Measurements from ENCODE around the gene HSPA6. TPM values are rescaled to one million over a fixed set of nuclear protein-coding genes. Genes with fewer than 3 reads are reported as not detected.
"Not testable (repeated sequence)": the region's sequence is repeated elsewhere in the genome, so short reads cannot be mapped to it uniquely, and the experiment has no call there.

The HSPA6 gene
- polyA plus RNA-seq (ENCODE audit: insufficient read length in 3 of 3) = under 1 TPM; 0.27 to 0.70 (median 0.57) TPM
- long read RNA-seq, donor 1 = 0 reads
- long read RNA-seq, donor 2, partial matches to known transcripts = 0 of 1 reads
- long read RNA-seq, donor 2, other reads (novel, unspliced or antisense) = 0 of 1 reads
- long read RNA-seq, donor 3 = 0 reads
- long read RNA-seq, donor 4, partial matches to known transcripts = 0 of 1 reads
- long read RNA-seq, donor 4, other reads (novel, unspliced or antisense) = 0 of 1 reads
- long read RNA-seq, donor 5, partial matches to known transcripts = 0 of 1 reads
- long read RNA-seq, donor 5, other reads (novel, unspliced or antisense) = 0 of 1 reads
- long read RNA-seq, donor 6, partial matches to known transcripts = 0 of 1 reads
- long read RNA-seq, donor 6, other reads (novel, unspliced or antisense) = 0 of 1 reads
- long read RNA-seq, donor 7, partial matches to known transcripts = 0 of 1 reads
- long read RNA-seq, donor 7, other reads (novel, unspliced or antisense) = 0 of 1 reads
- long read RNA-seq, donor 8, partial matches to known transcripts = 0 of 1 reads
- long read RNA-seq, donor 8, other reads (novel, unspliced or antisense) = 0 of 1 reads
- long read RNA-seq, donor 9 = 0 reads
- long read RNA-seq, donor 10 = 0 reads
- long read RNA-seq, donor 11 = 0 reads
- long read RNA-seq, donor 12 = 0 reads
- long read RNA-seq, donor 13 = 0 reads
- long read RNA-seq, donor 14 = 0 reads
- long read RNA-seq, donor 15, partial matches to known transcripts = 0 of 2 reads
- long read RNA-seq, donor 15, other reads (novel, unspliced or antisense) = 0 of 2 reads
- long read RNA-seq, donor 16 = 0 reads

GRCh38 chr1:161523817-161524741, at the start of gene HSPA6:
Gene HSPA6 (plus strand): TSS chr1:161524540. CDS start chr1:161524659, 119 bp downstream.
- peak; percentile 79 for DNase-seq

- not testable (repeated sequence) for DNase-seq
Observed at GRCh38 chr1:161477711-161478110, 46.6 kb upstream of the HSPA6 start.

GRCh38 chr1:161478985-161479384, 45.4 kb upstream of the HSPA6 start:
- DNase-seq = no peak

DNA sequence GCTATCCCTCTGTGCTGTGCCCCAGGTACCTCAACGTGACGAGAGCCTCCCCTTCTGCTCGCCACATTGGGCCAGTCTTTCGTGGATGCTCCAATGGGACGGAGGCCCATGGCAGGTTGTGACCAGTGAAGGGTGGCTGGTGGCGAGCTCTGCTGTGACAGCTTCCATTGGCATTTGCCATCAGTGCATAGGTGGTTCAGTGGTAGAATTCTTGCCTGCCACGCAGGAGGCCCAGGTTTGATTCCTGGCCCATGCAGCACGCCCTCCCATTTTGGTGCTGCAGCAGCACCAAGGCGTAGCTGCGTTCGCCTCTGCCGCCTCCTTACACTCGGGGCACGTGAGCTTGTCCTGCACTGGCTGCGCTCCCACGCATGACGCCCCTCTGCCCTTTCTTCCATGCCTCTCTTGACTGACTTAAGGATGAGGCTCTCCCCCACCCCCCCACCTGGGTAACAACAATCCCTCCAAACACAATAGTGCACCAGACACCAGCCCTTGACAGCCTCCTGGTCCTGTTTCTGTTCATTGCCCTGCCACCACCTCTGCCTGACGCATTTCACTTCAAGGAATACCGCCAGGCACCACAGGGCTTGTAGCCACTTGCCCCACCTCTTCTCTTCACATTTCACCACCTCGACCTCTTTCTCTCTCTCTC, 43.8 kb upstream of the HSPA6 start:
- no peak for DNase-seq

DNA sequence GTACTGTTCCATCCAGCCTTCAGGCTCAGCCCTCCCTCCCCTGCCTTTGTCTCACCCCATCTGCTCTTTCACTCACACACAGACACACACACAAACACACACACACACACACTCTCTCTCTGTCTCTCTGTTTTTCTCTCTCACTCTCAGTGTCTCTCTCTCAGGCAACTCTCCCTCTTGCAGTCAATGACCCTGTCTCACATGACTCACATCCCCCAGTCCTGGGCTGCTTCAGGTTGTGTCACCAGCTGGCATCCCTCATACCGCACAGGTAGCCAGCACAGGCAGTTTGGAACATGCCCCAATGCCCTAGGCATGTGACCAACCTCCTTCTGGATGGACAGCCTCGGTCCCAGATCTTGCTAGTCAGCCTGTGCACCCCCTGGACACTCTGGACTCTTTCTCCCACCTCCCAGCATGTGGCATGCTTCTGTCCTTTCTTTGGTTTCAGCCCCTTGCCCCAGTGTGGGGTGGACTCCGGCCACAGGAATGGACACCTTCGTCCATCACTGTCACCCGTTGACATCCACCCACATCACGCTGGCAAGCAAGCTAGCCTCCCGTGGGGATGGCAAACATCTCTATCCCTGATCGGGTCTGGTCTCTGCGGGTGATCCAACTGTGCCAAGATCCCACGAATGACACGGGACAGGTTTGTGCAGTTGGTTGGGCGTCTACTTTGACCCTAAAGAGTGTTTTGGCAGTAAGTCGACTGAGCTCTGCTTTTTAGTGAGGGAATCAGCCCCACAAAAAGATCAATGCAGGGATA, 42.5 kb upstream of the HSPA6 start:
- DNase-seq = no peak

DNA sequence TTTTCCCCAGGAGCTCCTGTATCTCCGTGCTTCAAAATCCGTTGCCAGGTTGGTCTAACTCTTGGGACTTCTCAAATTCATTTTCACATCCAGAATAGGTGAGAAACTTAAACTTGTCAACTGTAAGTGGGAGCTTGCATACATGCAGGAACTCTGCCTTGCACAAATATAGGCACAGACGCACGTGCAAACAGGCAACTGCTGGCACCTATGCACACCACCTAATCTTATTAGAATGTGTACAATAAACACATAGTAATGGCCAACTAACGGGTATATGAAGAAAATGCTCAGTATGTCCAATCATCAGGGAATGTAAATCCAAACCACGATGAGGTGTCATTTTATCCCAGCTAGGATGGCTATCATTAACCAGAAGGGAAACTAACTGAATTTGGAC, 41.7 kb upstream of the HSPA6 start:
- no peak for DNase-seq

- no peak for DNase-seq
Observed at GRCh38 chr1:161483361-161483760, 41.0 kb upstream of the HSPA6 start.

DNA sequence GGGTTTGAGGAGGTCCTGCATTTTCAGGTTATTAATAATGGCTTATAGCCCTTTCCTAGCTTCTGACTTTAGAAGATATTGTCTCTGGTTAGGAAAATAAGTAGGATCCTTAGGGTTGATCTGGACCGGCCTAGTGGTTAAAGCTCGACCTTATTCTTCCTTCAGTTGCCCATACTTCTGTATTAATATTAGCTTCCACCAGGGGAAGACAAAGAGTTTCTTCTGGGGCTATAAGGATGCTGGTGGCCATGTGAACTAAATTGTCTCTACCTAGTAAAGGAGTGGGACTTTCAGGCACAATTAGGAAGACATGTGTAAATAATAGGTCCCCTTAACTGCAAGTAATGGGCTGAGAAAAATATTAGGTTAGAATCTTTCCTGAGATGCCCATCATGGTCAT, 39.7 kb upstream of the HSPA6 start:
- no peak for DNase-seq

DNA sequence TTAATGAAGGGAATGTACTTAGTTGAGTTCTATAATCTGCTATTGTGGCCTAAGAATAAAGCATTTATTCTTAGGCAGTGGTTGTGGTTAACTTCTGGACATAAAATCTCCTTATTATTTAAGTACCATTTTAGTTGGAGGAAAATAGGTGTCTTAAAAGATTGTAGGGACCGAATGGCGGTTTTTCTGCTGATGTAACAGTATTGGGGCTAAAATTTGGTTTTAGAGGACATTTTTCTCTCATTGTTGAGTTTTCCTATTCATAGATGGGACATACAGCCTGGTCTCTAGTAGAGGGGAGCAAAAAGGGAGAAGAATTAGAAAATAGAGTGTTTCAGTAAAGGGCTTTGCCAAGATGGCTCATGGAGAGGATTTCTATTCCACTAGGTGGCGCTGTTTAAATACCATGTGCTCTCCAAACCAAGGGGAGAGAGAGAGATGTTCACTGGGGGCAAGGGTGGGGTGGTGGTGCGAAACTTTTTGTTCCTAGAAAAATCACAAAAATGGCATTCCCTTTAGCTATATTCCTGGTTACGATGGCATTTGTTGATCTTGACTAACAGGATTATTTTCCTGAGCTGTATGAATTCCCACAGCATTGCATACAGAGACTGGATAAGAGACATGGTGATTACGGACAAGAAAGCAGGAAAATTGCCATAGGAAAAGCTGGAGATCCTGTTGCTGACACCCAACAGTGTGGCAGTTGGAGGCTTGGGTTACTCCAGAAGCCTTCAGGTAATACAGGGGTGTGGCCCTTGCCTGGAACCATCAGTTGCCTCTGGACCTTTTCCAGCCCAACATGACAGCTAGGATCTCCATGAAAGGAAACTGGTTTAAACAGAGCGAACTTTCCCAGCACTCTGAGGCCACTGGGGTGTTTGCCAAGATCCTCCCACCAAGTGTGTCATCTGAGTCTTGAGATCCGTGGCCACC, 37.3 kb upstream of the HSPA6 start:
- DNase-seq = no peak

DNA sequence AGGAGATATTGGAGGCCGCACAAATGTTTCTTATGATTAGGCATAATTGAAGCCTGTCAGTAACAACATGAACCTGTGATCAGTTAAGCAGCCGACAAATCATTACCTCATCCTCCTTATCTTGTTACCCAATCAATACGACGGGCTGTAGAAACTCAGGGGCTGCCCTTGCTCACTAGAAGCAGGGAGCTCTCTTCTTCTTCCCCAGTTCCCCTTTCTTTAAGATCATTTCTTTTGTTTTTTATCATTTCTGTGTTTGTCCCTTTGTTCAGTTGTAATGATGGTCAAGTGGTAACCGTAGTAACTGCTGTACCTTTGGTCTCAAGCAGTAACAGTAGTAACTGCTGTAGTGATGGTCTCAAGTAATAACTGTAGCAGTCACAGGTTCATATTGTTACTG, 32.9 kb upstream of the HSPA6 start:
- DNase-seq = no peak

DNA sequence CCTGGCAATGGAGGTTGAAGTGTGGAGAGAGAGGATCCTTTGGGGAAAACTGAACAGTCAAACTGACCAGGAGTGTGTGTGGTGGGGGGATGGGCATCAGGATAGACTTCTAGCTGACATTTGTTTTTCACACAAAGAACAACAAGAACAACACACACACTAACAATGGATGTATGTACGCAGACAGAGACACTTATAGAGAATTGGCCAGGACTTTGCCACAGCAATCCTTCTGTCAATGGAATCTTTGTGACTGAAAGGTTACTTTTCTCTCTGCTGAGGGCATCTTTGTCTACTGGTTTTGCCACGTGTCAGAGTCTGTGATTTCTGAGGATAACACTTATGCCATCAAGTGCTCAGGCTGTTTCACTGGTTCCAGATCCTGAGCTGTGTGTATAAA, 31.5 kb upstream of the HSPA6 start:
- no peak for DNase-seq

GRCh38 chr1:161494091-161494735, 30.1 kb upstream of the HSPA6 start:
- DNase-seq = no peak

GRCh38 chr1:161495490-161495889, 28.9 kb upstream of the HSPA6 start:
- no peak for DNase-seq

GRCh38 chr1:161497961-161498360, 26.4 kb upstream of the HSPA6 start:
- DNase-seq = no peak

- no peak for DNase-seq
Observed at GRCh38 chr1:161498646-161499045, 25.7 kb upstream of the HSPA6 start.

DNA sequence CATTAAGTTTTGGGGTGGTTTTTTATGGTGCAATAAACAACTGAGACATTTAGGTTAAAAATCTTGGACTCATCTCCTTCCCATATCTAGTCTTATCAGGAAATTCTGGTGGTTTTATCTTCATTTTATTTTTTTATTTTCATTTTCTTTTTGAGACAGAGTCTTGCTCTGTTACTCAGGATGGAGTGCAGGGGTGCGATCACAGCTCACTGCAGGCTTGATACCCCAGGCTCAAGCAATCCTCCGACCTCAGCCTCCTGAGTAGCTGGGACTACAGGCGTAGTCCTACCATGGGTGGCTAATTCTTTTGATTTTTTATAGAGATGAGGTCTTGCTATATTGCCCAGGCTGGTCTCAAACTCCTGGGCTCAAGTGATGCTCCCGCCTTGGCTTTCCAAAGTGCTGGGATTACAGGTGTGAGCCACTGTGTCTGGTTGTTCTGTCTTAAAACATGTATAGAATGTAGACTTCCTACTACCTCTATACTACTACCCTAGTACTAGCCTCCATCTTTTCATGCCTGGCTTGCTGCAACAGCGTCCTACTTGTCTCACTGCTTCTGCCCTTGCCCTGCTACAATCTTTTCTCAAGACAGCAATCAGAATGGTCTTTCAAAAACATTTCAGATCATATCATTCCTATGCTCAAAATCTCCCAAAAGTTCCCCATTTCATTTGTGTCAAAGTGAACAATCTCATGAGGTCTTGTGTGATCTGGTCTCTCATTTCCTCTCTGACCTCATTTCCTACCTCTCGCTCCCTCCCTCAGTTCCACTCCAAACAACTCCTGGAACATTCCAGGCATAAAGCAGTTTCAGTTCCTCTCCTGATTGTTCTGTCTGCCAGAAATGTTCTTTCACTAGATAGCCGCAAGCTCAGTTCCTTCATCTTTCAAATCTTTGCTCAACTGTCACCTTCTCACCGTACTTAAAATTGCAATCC, 25.0 kb upstream of the HSPA6 start:
- DNase-seq = no peak

DNA sequence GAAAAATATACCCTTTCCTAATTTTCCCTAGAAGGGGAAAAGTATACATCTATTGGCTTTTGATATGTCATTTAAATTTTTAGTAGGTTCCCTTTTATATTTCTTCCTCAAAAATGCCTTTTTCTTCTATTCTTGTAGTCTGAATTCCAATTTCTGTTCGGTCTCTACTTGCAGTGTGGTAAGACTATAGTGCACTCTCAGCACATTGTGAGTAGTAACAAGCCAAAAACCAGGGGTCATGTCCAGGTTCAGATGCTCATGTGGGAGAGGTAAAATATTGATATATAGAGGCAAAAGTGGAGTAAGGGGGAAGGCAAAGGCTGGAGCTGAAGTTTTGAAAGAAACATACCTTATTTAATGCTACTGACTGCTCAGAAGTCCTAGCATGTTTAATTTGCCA, 23.1 kb upstream of the HSPA6 start:
- DNase-seq = no peak

DNA sequence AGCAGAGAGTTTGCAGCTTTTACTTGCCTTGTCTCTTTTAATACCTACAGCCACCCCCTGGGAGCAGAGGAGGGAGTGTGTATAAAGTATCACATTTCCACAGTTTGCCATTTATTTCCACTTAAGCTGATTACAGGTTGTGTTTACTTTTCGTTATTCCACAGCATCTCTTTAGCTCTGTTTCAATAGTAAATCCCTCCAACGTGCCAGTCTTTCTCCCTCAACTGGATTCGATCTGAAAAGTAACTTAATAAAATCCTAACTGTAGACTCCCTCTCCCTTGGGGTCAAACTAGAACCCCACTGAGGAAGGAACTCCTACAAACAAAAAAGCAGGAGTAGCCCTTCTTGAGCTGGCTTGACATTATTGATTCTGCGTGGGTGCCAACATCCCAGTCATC, 22.2 kb upstream of the HSPA6 start:
- DNase-seq = no peak
